Caco-2 (cell line): Measurements from ENCODE around the gene SLC39A9. TPM values are rescaled to one million over a fixed set of nuclear protein-coding genes. Genes with fewer than 3 reads are reported as not detected.

Source experiments
- BruUV-seq: library from RNA; stranded (reverse); fragments of 400-500 nt; replicated peaks from 2 replicates; lab custom pipeline; 2021; lab: Mats Ljungman, UMichigan
- CTCF ChIA-PET: fragments of 300-600 bp; sonication (Branson Sonifier 250); formaldehyde crosslinking; loops from one replicate; lab custom pipeline; 2022; ENCODE audit warnings: antibody characterized with exemption; lab: Charles Lee
- POLR2A ChIA-PET: fragments of 300-600 bp; sonication (Branson Sonifier 250); formaldehyde crosslinking; loops from one replicate; lab custom pipeline; 2022; ENCODE audit warnings: antibody characterized with exemption; lab: Charles Lee
- DNase-seq, 2 experiments: peaks; one replicate each; pipeline versions ENCODE4 v3.0.0 to v3.0.0-alpha.2; 2020 to 2022
- H3K27me3 ChIP-seq: replicated peaks from 2 replicates; pipeline ENCODE4 v1.6.0; 2011; ENCODE audit warnings: low read length; ENCODE audit not compliant: control insufficient read depth, insufficient read depth
- H3K36me3 ChIP-seq: 2 replicates; pipeline ENCODE4 v1.5.1; 2011; ENCODE audit warnings: low read length; ENCODE audit not compliant: control insufficient read depth, insufficient read depth
- H3K4me1 ChIP-seq: fragments of 250-450 bp; sonication (Bioruptor Pico); 2 replicates; pipeline ENCODE4 v1.5.1; 2020; ENCODE audit warnings: mild to moderate bottlenecking
- H3K4me3 ChIP-seq: 2 replicates; pipeline ENCODE4 v1.5.1; 2011; ENCODE audit warnings: low read depth, mild to moderate bottlenecking, control low read depth, low read length
- H3K9me3 ChIP-seq: fragments of 250-450 bp; sonication (Bioruptor Pico); 2 replicates; pipeline ENCODE4 v1.5.1; 2020; ENCODE audit warnings: mild to moderate bottlenecking, moderate library complexity
- H3K27ac Mint-ChIP-seq: one replicate; pipeline ENCODE4 v1.8.0; 2022; ENCODE audit warnings: mixed read lengths; ENCODE audit not compliant: unreplicated experiment
- H3K27me3 Mint-ChIP-seq: one replicate; pipeline ENCODE4 v1.8.0; 2022; ENCODE audit warnings: mixed read lengths; ENCODE audit not compliant: insufficient read depth, unreplicated experiment
- H3K36me3 Mint-ChIP-seq: one replicate; pipeline ENCODE4 v1.8.0; 2022; ENCODE audit warnings: mild to moderate bottlenecking, mixed read lengths; ENCODE audit not compliant: insufficient read depth, unreplicated experiment
- H3K4me1 Mint-ChIP-seq: one replicate; pipeline ENCODE4 v1.8.0; 2022; ENCODE audit warnings: low read depth, mixed read lengths; ENCODE audit not compliant: unreplicated experiment
- H3K4me3 Mint-ChIP-seq: one replicate; pipeline ENCODE4 v1.8.0; 2022; ENCODE audit warnings: mild to moderate bottlenecking, moderate library complexity, mixed read lengths; ENCODE audit not compliant: unreplicated experiment
- H3K9me3 Mint-ChIP-seq: one replicate; pipeline ENCODE4 v1.8.0; 2022; ENCODE audit warnings: mixed read lengths; ENCODE audit not compliant: unreplicated experiment
- CTCF ChIP-seq, 2 experiments: fragments of 200-600 bp in 1 of 2; IDR thresholded peaks; 1 replicate in 1 of 2; 2 replicates in 1 of 2; pipeline versions ENCODE4 v1.5.1 to v1.8.0; 2011 to 2022; ENCODE audit warnings: antibody characterized with exemption in 1 of 2, control low read depth in 1 of 2, inconsistent platforms in 1 of 2, low read depth in 1 of 2, low read length in 1 of 2, mild to moderate bottlenecking in 1 of 2, moderate library complexity in 1 of 2; ENCODE audit not compliant: insufficient read depth in 1 of 2, severe bottlenecking in 1 of 2, unreplicated experiment in 1 of 2
- intact Hi-C: fragments of 100-400 bp; cut with micrococcal nuclease; formaldehyde crosslinking; loops from one replicate; pipeline ENCODE4 v1.10.0; 2022; ENCODE audit not compliant: unreplicated experiment
- total RNA-seq: library from RNA; stranded (reverse); gene quantifications from 2 replicates; pipeline ENCODE4 v1.2.3, GENCODE V29; 2022

Gene SLC39A9
- total RNA-seq, 1 experiment from 2014 or later: 96.4 TPM

DNA sequence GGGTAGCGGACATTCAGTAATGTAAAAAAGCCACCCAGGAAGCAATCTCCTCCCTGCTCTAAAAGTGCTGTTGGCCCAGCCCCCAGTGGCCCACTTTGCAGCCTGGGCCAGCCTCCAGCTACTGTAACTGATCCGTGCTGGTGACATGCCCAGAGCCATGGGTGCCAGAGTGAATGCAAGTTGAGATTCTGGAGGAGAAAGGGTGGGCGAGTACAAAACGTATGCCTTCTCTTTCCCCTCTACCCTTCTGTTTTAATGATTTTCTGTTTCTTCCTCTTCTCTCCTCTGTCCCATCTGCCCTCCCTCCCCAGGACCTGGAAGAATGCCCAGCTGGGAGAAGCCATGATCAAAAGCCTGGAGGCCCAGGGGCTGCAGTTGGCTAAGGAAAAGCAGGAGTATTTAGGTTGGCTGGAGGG lies 102.9 kb downstream of the SLC39A9 start:
- no peak for DNase-seq
- no peaks in the 10 kb centered on the region for H3K9me3 ChIP-seq
- TF ChIP-seq CTCF (IDR thresholded peaks at IDR 0.05; ENCODE audit: insufficient read depth in 1 of 2, low read depth in 1 of 2, low read length in 1 of 2, severe bottlenecking in 1 of 2, unreplicated experiment in 1 of 2): no peak
- H3K4me3 Mint-ChIP-seq: no peak overlapping the region
- H3K36me3 ChIP-seq: no peaks in the 10 kb centered on the region
- no peaks in the 10 kb centered on the region for H3K9me3 Mint-ChIP-seq
- CTCF ChIA-PET: no interaction called here
- no TSS peak for BruUV-seq
- no peaks in the 10 kb centered on the region for H3K4me1 Mint-ChIP-seq
- H3K27me3 Mint-ChIP-seq: peaks cover 2% of the 10 kb centered on the region
- no peaks in the 10 kb centered on the region for H3K36me3 Mint-ChIP-seq
- POLR2A ChIA-PET: no interaction called here
- no peaks in the 10 kb centered on the region for H3K4me1 ChIP-seq
- H3K27me3 ChIP-seq: no peaks in the 10 kb centered on the region
- H3K27ac Mint-ChIP-seq: no peak overlapping the region
- H3K4me3 ChIP-seq: no peak overlapping the region
- intact Hi-C loops: no loop called here

- intact Hi-C loops: no loop called here
- Mint-ChIP-seq H3K9me3 (no peaks in the 10 kb centered on the region), H3K36me3 (no peaks in the 10 kb centered on the region), H3K4me1 (no peaks in the 10 kb centered on the region), H3K27ac (no peak overlapping the region), H3K27me3 (no peaks in the 10 kb centered on the region), H3K4me3 (no peak overlapping the region)
- H3K4me3 ChIP-seq: no peak overlapping the region
- no peaks in the 10 kb centered on the region for H3K27me3 ChIP-seq
- no peak for TF ChIP-seq CTCF (IDR thresholded peaks at IDR 0.05; ENCODE audit: insufficient read depth in 1 of 2, low read depth in 1 of 2, low read length in 1 of 2, severe bottlenecking in 1 of 2, unreplicated experiment in 1 of 2)
- no peak for DNase-seq
- H3K9me3 ChIP-seq: no peaks in the 10 kb centered on the region
- ChIA-PET POLR2A (no interaction called here), CTCF (no interaction called here)
- H3K4me1 ChIP-seq: no peaks in the 10 kb centered on the region
- no TSS peak for BruUV-seq
- no peaks in the 10 kb centered on the region for H3K36me3 ChIP-seq
Observed at GRCh38 chr14:69504775-69505174, 106.3 kb downstream of the SLC39A9 start.

DNA sequence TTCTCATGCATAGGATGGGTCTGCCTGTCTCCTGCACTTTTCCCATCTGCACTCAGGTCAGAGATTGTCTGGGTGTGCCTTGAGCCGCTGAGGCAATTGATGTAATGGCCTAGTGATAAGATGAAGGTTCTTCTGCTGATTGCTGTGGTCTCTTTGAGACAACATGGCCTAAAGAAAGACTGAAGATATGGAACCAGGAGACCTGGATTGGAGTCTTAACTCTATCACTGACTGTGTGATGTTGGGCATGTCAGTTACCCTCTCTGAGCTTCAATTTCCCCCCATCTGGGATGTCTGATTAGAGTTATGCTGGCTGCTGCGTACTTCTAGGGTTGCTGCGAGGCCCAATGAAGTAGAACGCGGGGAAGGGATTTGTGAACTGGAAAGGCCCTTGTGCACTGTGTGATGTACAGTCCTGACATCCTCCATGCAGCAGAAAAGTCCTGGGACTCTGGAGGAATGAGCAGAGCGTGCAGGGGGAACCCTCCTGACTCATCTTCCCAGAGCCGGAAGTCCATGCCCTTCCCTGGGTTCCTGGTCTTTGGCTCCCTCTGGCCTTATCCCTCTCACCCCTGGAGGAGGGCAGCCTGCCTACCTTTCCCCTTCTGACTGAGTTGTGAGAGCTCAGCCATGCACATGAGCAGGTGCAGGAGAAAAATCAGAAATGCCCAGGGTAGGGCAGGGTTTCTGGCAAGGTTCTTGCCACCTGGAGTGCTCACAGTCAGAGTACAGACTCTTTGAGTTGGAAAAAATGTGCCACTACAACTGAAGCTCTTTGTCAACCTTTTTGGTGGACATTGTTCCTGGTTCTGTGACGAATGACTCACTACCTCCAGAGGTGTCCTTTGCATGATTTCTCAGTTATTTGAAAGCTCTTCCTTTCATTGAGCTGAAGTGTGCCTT lies 107.1 kb downstream of the SLC39A9 start:
- H3K9me3 ChIP-seq: no peaks in the 10 kb centered on the region
- ChIA-PET POLR2A (no interaction called here), CTCF (interaction anchor here (1.0 to 1.1 kb wide), 2 partner anchors 30 to 66 kb away, joined by 3 to 4 read pairs; no protein-coding TSS in a partner anchor)
- no TSS peak for BruUV-seq
- no peak overlapping the region for H3K4me3 Mint-ChIP-seq
- no peaks in the 10 kb centered on the region for H3K36me3 ChIP-seq
- DNase-seq: peak in 1 of 2 experiments; percentile 6
- no peak overlapping the region for H3K4me3 ChIP-seq
- intact Hi-C loops: no loop called here
- no peaks in the 10 kb centered on the region for H3K4me1 ChIP-seq
- no peaks in the 10 kb centered on the region for H3K27me3 ChIP-seq
- no peak overlapping the region for H3K27ac Mint-ChIP-seq
- no peaks in the 10 kb centered on the region for H3K27me3 Mint-ChIP-seq
- no peaks in the 10 kb centered on the region for H3K36me3 Mint-ChIP-seq
- H3K9me3 Mint-ChIP-seq: no peaks in the 10 kb centered on the region
- no peaks in the 10 kb centered on the region for H3K4me1 Mint-ChIP-seq
- TF ChIP-seq CTCF (IDR thresholded peaks at IDR 0.05; ENCODE audit: insufficient read depth in 1 of 2, low read depth in 1 of 2, low read length in 1 of 2, severe bottlenecking in 1 of 2, unreplicated experiment in 1 of 2): no peak
